COLO829 (cell line): ENCODE measurements around the gene TPPP2.

Experiments
- DNase-seq: peaks from one replicate; pipeline ENCODE4 v3.0.0; 2012; ENCODE audit warnings: low spot score

The TPPP2 gene

GRCh38 chr14:21057803-21058675 is 28.0 kb downstream of the TPPP2 start, which contains the start of gene RNASE8:
RNASE8 (plus strand) TSS chr14:21057822; CDS start chr14:21057893, 71 bp downstream.
- DNase-seq = no peak

- no peak for DNase-seq
These were observed 28.9 kb downstream of the TPPP2 start for GRCh38 chr14:21058903-21059302.

- DNase-seq = no peak
These were observed 30.0 kb downstream of the TPPP2 start for GRCh38 chr14:21059842-21060613.

GRCh38 chr14:21060614-21061346 is 30.8 kb downstream of the TPPP2 start:
- no peak for DNase-seq

- DNase-seq = no peak
These were observed 31.3 kb downstream of the TPPP2 start for GRCh38 chr14:21061347-21061668.

- DNase-seq = no peak
These were observed 33.5 kb downstream of the TPPP2 start for GRCh38 chr14:21063479-21063878.

- DNase-seq = no peak
These were observed 37.0 kb downstream of the TPPP2 start for GRCh38 chr14:21066882-21067502.

GRCh38 chr14:21068521-21069387 is 38.7 kb downstream of the TPPP2 start:
- DNase-seq = no peak

- DNase-seq = peak; percentile 86
These were observed 39.5 kb downstream of the TPPP2 start for GRCh38 chr14:21069388-21070082.

GRCh38 chr14:21070083-21070609 is 40.1 kb downstream of the TPPP2 start, which contains the start of gene ARHGEF40:
ARHGEF40 (plus strand) TSS chr14:21070304; CDS start chr14:21070397, 93 bp downstream.
- DNase-seq = no peak

GRCh38 chr14:21070610-21071224 is 40.7 kb downstream of the TPPP2 start:
- no peak for DNase-seq

- peak; percentile 86 for DNase-seq
These were observed 41.4 kb downstream of the TPPP2 start for GRCh38 chr14:21071225-21072030.

GRCh38 chr14:21072031-21072473 is 42.0 kb downstream of the TPPP2 start:
- DNase-seq = peak; percentile 61

GRCh38 chr14:21072781-21073339 is 42.8 kb downstream of the TPPP2 start:
- no peak for DNase-seq

GRCh38 chr14:21073921-21074320 is 43.9 kb downstream of the TPPP2 start:
- no peak for DNase-seq

GRCh38 chr14:21074398-21075272 is 44.6 kb downstream of the TPPP2 start:
- no peak for DNase-seq

- DNase-seq = no peak
These were observed 45.9 kb downstream of the TPPP2 start for GRCh38 chr14:21075719-21076437.
